Activated gamma-delta T cell (primary cell): ENCODE data around the gene MAP3K9.

Experiments
- DNase-seq: peaks from one replicate; lab custom pipeline; 2025; lab: John Stamatoyannopoulos, UW

Gene MAP3K9

GRCh38 chr14:70698288-70698687, 111.0 kb downstream of the MAP3K9 start:
- no peak for DNase-seq

DNA sequence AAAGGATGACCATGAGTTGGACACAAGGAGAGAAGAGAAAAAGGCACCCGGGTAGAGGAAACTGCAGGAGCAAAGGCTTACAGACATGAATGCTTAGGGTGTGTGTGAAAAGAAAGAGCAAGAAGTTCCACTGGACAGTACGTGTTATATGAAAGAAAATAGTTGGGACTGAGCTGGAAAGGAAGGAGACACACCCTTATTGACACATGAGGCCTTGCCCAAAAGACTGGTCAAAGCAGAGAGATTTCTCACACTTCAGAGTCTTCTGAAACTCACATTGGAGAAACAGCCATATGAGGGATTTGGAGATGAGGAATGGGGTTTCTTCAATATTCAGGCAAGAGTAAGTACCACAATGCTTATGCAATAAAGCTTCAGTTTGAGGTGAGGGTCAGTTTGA, 111.6 kb downstream of the MAP3K9 start:
- no peak for DNase-seq

GRCh38 chr14:70696026-70696425, 113.3 kb downstream of the MAP3K9 start:
- no peak for DNase-seq

DNA sequence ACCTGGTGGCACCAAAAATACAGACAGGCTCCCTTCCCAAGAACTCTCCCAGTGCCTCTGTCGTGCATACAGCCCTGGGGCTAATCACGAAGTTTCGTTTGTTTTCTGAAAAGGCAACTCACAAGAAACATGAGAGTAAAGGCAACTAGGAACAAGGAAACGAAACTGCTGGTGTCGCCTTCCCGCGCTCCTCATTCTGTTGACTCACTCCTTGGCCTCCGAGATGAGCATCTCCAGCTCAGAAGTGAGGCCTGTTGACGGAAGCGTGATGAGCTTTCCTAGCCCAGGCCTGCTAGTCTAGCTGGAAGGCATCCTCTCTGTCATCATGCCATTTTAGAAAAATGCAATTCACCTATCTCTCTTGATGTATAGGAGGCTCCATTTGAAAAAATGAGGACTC, 117.1 kb downstream of the MAP3K9 start:
- DNase-seq: no peak

- no peak for DNase-seq
Observed at GRCh38 chr14:70685474-70686197, 123.7 kb downstream of the MAP3K9 start.

DNA sequence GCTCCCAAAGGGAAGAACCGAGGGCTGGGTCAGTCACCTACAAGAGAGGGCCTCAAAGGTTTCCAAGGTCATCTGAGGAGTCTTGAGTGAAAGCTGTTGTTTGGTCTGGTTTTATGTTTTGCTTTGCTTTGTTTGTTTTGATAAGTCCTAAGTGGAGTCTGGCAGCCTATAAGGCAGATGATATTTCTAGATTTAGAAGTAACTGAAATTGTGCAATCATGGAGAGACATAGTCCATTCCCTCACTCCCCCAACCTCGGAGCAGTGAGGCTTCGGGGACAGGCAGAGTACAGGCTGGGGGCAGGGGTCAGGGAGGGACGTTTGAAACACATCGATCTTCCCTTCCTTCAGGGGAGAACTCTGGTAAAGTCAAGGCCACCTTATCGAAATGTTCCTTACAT, 125.3 kb downstream of the MAP3K9 start:
- DNase-seq: no peak

GRCh38 chr14:70680748-70681147, 128.6 kb downstream of the MAP3K9 start:
- DNase-seq: no peak

GRCh38 chr14:70677341-70677740, 132.0 kb downstream of the MAP3K9 start:
- DNase-seq: no peak
